ENCODE data around the gene UBE2E2.

Gene UBE2E2

DNA sequence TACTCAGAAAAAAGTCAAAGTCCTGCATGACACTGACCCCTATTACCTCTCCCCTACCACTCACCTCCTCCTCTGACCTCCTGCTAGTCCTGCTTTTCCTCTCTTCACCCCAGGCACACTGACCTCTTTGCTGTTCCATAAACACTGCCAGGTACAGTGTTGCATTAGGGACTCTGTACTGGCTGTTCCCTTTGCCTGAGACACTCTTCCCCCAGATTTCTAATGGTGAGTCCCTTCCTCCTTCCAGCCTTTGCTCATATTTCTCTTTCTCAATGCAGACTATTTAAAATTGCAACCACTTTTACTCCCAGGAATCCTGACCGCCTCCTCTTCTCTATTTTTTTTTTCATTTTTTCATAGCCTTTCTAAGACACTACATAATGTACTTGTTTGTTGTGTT is 36.3 kb upstream of the UBE2E2 start:
- no peak overlapping the region for H3K4me3 ChIP-seq (ENCODE audit: low read depth in 1 of 2, low read length in 2 of 2)
- TF ChIP-seq, protein P1, sequence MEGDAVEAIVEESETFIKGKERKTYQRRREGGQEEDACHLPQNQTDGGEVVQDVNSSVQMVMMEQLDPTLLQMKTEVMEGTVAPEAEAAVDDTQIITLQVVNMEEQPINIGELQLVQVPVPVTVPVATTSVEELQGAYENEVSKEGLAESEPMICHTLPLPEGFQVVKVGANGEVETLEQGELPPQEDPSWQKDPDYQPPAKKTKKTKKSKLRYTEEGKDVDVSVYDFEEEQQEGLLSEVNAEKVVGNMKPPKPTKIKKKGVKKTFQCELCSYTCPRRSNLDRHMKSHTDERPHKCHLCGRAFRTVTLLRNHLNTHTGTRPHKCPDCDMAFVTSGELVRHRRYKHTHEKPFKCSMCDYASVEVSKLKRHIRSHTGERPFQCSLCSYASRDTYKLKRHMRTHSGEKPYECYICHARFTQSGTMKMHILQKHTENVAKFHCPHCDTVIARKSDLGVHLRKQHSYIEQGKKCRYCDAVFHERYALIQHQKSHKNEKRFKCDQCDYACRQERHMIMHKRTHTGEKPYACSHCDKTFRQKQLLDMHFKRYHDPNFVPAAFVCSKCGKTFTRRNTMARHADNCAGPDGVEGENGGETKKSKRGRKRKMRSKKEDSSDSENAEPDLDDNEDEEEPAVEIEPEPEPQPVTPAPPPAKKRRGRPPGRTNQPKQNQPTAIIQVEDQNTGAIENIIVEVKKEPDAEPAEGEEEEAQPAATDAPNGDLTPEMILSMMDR (IDR thresholded peaks at IDR 0.05; ENCODE audit: borderline replicate concordance, extremely low read depth, low read length, poor library complexity, severe bottlenecking): no peak
- no peak for TF ChIP-seq EZH2 (IDR thresholded peaks at IDR 0.05; ENCODE audit: borderline replicate concordance, low read depth, low read length, severe bottlenecking)
- H3K79me2 ChIP-seq (ENCODE audit: insufficient read depth, low read length): no peaks in the 10 kb centered on the region
- H2AFZ ChIP-seq (ENCODE audit: low read depth, low read length): no peak overlapping the region
- ATAC-seq (ENCODE audit: insufficient read depth, low read depth) (no peak), DNase-seq (no peak)
- H3K4me2 ChIP-seq (ENCODE audit: insufficient read depth, low read length): no peak overlapping the region
- no peak overlapping the region for H3K9ac ChIP-seq (ENCODE audit: low read depth, low read length)
- H3K4me1 ChIP-seq (ENCODE audit: insufficient read depth, low read length): no peaks in the 10 kb centered on the region
- no peaks in the 10 kb centered on the region for H3K36me3 ChIP-seq (ENCODE audit: insufficient read depth, low read length)
- no peaks in the 10 kb centered on the region for H4K20me1 ChIP-seq (ENCODE audit: insufficient read depth, low read length)
- no peaks in the 10 kb centered on the region for H3K9me3 ChIP-seq (ENCODE audit: insufficient read depth, low read length, severe bottlenecking)
- H3K27ac ChIP-seq (ENCODE audit: low read length): no peak overlapping the region
- H3K27me3 ChIP-seq (ENCODE audit: insufficient read depth, low read length, poor library complexity): no peaks in the 10 kb centered on the region

DNA sequence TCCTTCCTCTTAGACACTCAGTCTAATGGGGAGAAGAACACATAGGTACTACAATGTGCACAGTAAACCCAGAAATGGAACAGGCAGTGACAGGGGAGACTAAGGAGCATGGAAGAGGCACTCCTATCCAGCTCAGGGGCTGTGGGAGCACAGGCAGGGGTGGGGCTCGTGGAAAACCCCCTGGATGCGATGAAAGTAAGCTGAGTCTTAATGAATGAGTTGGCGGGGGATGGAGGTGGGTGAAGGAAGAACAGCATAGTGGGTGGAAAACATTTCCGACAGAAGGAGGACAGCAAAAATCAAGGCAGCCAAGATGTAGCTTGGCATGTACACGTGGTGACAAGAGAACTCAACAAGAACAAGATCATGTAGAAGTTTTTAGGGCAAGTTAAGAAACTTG is 33.6 kb upstream of the UBE2E2 start:
- no peak for TF ChIP-seq EZH2 (IDR thresholded peaks at IDR 0.05; ENCODE audit: borderline replicate concordance, low read depth, low read length, severe bottlenecking)
- TF ChIP-seq, protein P1 (IDR thresholded peaks at IDR 0.05; ENCODE audit: borderline replicate concordance, extremely low read depth, low read length, poor library complexity, severe bottlenecking): no peak
- no peak overlapping the region for H3K4me3 ChIP-seq (ENCODE audit: low read depth in 1 of 2, low read length in 2 of 2)

DNA sequence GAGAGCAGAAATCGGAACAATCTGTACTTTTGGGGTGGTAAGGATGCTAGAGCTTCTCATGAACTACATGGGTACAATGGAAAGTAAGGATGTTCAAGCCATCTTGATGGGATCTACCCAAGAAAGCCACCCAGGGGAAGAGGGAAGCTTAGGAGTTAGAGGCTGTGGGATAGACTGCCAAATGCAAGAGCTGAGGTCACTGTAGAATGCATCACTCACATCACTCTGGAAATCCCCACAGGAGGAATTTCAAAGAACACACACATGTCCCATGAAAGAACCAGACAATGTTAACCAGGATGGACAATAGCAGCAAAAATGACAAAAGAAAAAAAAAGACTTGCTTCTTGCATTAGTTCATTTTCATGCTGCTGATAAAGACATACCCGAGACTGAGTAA is 32.8 kb upstream of the UBE2E2 start:
- Histone ChIP-seq H3K9ac (ENCODE audit: low read depth, low read length) (no peak overlapping the region), H4K20me1 (ENCODE audit: insufficient read depth, low read length) (no peaks in the 10 kb centered on the region), H3K4me3 (ENCODE audit: low read depth in 1 of 2, low read length in 2 of 2) (no peak overlapping the region), H3K4me2 (ENCODE audit: insufficient read depth, low read length) (no peak overlapping the region), H2AFZ (ENCODE audit: low read depth, low read length) (no peak overlapping the region), H3K4me1 (ENCODE audit: insufficient read depth, low read length) (no peaks in the 10 kb centered on the region), H3K27me3 (ENCODE audit: insufficient read depth, low read length, poor library complexity) (no peaks in the 10 kb centered on the region), H3K9me3 (ENCODE audit: insufficient read depth, low read length, severe bottlenecking) (no peaks in the 10 kb centered on the region), H3K27ac (ENCODE audit: low read length) (no peak overlapping the region), H3K79me2 (ENCODE audit: insufficient read depth, low read length) (no peaks in the 10 kb centered on the region), H3K36me3 (ENCODE audit: insufficient read depth, low read length) (no peaks in the 10 kb centered on the region)
- ATAC-seq (ENCODE audit: insufficient read depth, low read depth) (no peak), DNase-seq (no peak)
- TF ChIP-seq EZH2 (IDR thresholded peaks at IDR 0.05; ENCODE audit: borderline replicate concordance, low read depth, low read length, severe bottlenecking): no peak
- TF ChIP-seq, protein P1 (IDR thresholded peaks at IDR 0.05; ENCODE audit: borderline replicate concordance, extremely low read depth, low read length, poor library complexity, severe bottlenecking): no peak

More for the DNA sequence above, 33.6 kb upstream of the UBE2E2 start:
- no peak for ATAC-seq (ENCODE audit: insufficient read depth, low read depth)
- H3K4me1 ChIP-seq (ENCODE audit: insufficient read depth, low read length): no peaks in the 10 kb centered on the region
- no peaks in the 10 kb centered on the region for H3K79me2 ChIP-seq (ENCODE audit: insufficient read depth, low read length)
- H3K36me3 ChIP-seq (ENCODE audit: insufficient read depth, low read length): no peaks in the 10 kb centered on the region
- H3K9me3 ChIP-seq (ENCODE audit: insufficient read depth, low read length, severe bottlenecking): no peaks in the 10 kb centered on the region
- no peaks in the 10 kb centered on the region for H4K20me1 ChIP-seq (ENCODE audit: insufficient read depth, low read length)
- DNase-seq: no peak
- no peak overlapping the region for H3K4me2 ChIP-seq (ENCODE audit: insufficient read depth, low read length)
- H3K9ac ChIP-seq (ENCODE audit: low read depth, low read length): no peak overlapping the region
- no peaks in the 10 kb centered on the region for H3K27me3 ChIP-seq (ENCODE audit: insufficient read depth, low read length, poor library complexity)
- H2AFZ ChIP-seq (ENCODE audit: low read depth, low read length): no peak overlapping the region
- no peak overlapping the region for H3K27ac ChIP-seq (ENCODE audit: low read length)

DNA sequence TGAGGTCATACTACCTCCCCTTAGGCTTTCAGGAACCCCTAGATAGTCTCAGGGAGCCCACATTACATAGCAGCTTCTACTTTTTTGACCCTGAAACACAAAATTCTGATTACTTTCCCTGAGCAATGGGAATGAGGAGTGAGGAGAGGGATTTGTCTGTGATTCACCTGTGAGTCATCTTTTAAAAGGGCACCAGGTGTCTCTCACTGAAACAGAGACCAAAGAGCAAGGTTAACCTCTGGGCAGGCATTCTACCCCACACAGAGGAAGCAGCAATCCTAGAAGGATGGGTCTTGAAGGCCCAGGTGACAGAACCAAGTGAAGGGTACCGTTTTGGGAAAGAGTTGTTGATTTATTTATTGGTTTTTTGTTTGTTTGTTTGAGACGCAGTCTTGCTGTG is 31.1 kb upstream of the UBE2E2 start:
- Histone ChIP-seq H3K36me3 (ENCODE audit: insufficient read depth, low read length) (no peaks in the 10 kb centered on the region), H3K4me1 (ENCODE audit: insufficient read depth, low read length) (no peaks in the 10 kb centered on the region), H4K20me1 (ENCODE audit: insufficient read depth, low read length) (no peaks in the 10 kb centered on the region), H3K9me3 (ENCODE audit: insufficient read depth, low read length, severe bottlenecking) (no peaks in the 10 kb centered on the region), H3K9ac (ENCODE audit: low read depth, low read length) (no peak overlapping the region), H3K27ac (ENCODE audit: low read length) (no peak overlapping the region), H3K4me2 (ENCODE audit: insufficient read depth, low read length) (no peak overlapping the region), H3K27me3 (ENCODE audit: insufficient read depth, low read length, poor library complexity) (no peaks in the 10 kb centered on the region), H2AFZ (ENCODE audit: low read depth, low read length) (no peak overlapping the region), H3K4me3 (ENCODE audit: low read depth in 1 of 2, low read length in 2 of 2) (no peak overlapping the region), H3K79me2 (ENCODE audit: insufficient read depth, low read length) (no peaks in the 10 kb centered on the region)
- no peak for DNase-seq
- ATAC-seq (ENCODE audit: insufficient read depth, low read depth): no peak
- TF ChIP-seq, protein P1 (IDR thresholded peaks at IDR 0.05; ENCODE audit: borderline replicate concordance, extremely low read depth, low read length, poor library complexity, severe bottlenecking): no peak
- TF ChIP-seq EZH2 (IDR thresholded peaks at IDR 0.05; ENCODE audit: borderline replicate concordance, low read depth, low read length, severe bottlenecking): no peak
